ENCODE results near the gene AOAH.

DNA sequence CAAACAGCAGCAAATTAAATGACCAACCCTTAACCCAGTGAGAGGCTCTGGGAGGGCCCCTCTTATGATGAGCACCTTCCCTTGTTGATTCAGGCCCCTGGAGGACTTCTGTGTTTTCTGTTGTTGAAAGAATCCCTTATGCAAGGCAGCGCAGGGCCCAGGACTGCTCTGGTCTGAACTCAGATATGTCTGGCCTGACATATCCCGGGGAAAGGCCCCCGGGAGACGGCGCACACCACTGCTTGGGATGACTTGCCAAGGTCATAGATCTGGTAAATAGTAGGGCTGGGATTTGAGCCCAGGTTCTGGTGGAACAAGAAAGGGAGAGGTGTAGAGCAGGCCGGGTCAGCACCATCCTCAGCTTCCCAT, 124.0 kb downstream of the AOAH start:
- TF ChIP-seq, protein P1, sequence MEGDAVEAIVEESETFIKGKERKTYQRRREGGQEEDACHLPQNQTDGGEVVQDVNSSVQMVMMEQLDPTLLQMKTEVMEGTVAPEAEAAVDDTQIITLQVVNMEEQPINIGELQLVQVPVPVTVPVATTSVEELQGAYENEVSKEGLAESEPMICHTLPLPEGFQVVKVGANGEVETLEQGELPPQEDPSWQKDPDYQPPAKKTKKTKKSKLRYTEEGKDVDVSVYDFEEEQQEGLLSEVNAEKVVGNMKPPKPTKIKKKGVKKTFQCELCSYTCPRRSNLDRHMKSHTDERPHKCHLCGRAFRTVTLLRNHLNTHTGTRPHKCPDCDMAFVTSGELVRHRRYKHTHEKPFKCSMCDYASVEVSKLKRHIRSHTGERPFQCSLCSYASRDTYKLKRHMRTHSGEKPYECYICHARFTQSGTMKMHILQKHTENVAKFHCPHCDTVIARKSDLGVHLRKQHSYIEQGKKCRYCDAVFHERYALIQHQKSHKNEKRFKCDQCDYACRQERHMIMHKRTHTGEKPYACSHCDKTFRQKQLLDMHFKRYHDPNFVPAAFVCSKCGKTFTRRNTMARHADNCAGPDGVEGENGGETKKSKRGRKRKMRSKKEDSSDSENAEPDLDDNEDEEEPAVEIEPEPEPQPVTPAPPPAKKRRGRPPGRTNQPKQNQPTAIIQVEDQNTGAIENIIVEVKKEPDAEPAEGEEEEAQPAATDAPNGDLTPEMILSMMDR (IDR thresholded peaks at IDR 0.05), result no peak
- TF ChIP-seq POLR2AphosphoS5 (IDR thresholded peaks at IDR 0.05) (no peak), EP300 (IDR thresholded peaks at IDR 0.05) (no peak), POLR2A (IDR thresholded peaks at IDR 0.05) (no peak)

Measured in sigmoid colon (tissue), 4 donors.